Epithelial cell of umbilical artery (primary cell): ENCODE measurements around the gene PFKFB1. TPM values are rescaled to one million over a fixed set of nuclear protein-coding genes. Genes with fewer than 3 reads are reported as not detected.

Experiments used
- total RNA-seq: library from RNA; depleted of rRNA; stranded (reverse); fragments of >200 nt; gene quantifications from 2 replicates; pipeline ENCODE4 v1.2.3, GENCODE V29; 2014

The PFKFB1 gene
- total RNA-seq, result under 0.01 TPM in 1 of 2 replicates, not detected in the other

GRCh38 chrX:54994099-54994498 lies at the start of gene PFKFB1:
TSS of gene PFKFB1 (minus strand) at chrX:54994188. CDS start at chrX:54994007, 181 bp downstream.

DNA sequence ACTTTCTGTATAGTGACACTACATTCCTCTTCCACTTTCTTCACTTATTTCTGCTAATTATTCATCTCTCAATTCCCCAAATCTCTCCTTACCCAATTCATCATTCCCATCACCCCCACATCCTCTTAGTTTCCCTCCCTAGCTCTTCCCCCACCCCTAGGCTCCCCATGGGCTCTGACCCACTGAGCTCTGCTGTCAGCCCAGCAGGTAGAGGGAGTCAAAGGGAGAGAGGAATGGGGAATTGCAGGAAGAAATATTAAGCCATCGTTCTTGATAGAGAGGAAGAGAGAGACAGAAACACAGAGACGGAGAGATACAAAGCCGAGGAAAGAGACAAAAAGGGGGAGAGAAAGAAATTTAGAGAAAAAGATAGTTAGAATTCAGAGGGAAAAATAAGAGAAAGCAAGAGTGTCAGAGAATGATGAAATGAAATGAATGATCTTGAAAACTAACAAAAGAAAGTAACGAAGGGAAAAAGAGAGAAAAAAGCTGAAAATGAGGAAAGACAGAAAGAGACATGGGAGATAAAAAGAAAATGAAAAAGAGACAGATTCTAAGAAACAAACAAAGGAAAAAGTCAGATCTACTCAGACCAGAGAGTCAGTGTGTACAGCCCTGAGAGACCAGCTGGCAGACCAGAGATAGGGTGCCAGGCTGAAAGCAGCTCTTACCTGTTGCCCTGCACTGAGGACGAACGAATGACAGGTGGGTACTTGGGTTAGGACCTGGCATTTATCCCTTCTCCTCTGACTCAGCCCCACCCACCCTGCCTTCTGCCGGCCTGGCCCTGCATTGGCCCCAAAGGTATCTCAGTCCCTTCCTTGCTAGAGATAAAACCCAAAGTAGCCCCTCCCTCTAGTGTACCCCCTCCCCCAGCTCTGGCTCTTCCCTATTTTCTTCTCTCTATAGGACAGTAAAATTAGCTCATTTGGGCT lies 36.5 kb upstream of the PFKFB1 start, which contains the start of gene ALAS2:
TSS of gene ALAS2 (minus strand) at position 707 of the 935 bp plus-strand sequence. CDS start 4,977 bp downstream, outside the sequence.

DNA sequence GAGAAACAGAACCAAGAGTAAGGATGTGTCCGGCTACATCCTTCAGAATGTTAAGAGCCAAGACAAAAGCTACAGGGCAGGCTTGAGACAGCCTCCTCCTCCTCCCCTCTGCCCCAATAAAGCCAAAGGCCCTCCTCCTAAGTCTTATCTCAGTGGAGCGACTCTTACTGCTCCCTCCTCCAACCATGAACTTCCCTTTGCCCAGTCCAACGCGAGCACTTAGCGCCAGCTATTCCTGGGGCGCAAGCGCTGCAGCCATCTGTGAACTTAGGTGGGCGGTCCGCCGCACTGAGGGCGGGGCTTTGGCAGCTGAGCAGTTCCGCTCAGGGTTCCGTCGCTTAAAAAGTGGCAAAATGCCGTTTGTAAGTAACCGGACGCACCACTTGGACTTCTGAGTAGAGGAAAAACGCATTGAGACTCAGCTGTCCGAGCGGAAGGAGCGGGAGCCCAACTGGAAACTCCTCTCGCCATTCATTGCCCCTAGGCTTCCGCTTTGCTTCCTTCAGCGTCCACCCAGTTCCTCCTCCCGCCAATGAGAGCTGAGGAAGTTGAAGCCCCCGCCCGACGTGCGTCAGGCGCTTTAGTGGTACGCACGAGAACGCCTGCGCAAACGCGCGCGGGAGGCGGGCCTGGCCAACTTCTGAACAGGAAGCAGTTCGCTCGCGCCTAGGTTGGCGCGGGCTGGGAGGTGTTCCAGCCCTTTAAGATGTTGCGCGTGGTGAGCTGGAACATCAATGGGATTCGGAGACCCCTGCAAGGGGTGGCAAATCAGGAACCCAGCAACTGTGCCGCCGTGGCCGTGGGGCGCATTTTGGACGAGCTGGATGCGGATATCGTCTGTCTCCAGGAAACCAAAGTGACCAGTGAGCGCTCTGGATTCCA lies 6.0 kb upstream of the PFKFB1 start, which contains the start of gene APEX2:
TSS of gene APEX2 (plus strand) at position 647 of the 882 bp plus-strand sequence. CDS start at position 707, 60 bp downstream.

DNA sequence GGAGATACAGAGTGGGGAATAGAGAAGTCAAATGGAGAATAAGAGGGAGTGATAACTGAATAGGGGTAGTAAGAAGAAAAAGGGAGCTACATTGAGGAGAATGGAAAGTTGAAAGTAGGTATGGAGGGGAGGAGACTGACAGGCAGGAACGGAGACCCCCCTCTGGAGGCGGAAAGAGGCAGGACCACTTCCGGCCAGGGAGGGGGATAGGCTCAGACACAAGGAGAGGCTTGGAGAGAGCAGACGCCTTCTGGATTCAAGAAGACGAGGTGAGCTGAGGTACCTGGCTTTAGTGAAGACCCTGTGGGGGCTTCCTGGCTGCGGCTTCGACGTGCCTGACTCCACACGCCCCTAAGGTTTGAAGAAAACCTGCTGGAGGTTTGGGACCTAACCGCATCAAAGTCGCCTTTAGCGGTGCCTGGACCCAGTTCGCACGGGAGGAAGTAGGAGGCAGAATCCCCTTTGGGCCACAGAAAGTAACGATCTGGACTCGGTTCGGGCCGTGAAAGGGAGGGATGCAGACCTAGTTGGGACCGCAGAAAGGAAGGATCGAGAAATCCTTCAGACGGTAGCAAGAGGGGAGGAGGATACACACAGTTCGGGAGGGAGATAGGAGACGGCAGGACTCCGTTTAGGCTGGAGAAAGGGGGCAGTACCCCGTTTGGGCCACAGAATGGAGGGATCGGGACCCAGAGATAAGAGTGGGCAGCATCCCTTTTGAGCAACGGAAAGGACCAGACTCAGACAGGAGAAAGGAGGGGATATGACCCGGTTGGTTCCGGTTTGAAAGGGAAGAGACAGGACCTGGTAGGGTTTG lies 73.2 kb downstream of the PFKFB1 start, which contains the start of gene TRO:
TSS of gene TRO (plus strand) at position 215 of the 817 bp plus-strand sequence. CDS start 1,423 bp downstream, outside the sequence.

Other genes starting within 250 kb of the PFKFB1 start
- gene ITIH6, start 195.9 kb downstream of the PFKFB1 start, total RNA-seq, result not detected in 2 replicates
- 253 and 341 TPM in 2 replicates for gene MAGED2, start 186.4 kb downstream of the PFKFB1 start, total RNA-seq
- 5.9 and 11.0 TPM in 2 replicates for gene TRO, start 73.4 kb downstream of the PFKFB1 start, total RNA-seq
- gene APEX2, start 6.2 kb upstream of the PFKFB1 start, total RNA-seq, result 7.6 and 9.7 TPM in 2 replicates
- gene ALAS2, start 36.8 kb upstream of the PFKFB1 start, total RNA-seq, result not detected in 2 replicates
- not detected in 2 replicates for gene PAGE2B, start 80.8 kb upstream of the PFKFB1 start, total RNA-seq
- not detected in 2 replicates for gene PAGE2, start 94.8 kb upstream of the PFKFB1 start, total RNA-seq
- not detected in 2 replicates for gene PAGE5, start 226.2 kb upstream of the PFKFB1 start, total RNA-seq